Jurkat, Clone E6-1 (cell line): Measurements from ENCODE around the gene BMP8B.

ENCODE experiments used
- DNase-seq: peaks from one replicate; pipeline ENCODE4 v3.0.0-alpha.2; 2011; ENCODE audit warnings: low read depth, low spot score
- H3K4me3 ChIP-seq: 2 replicates; pipeline ENCODE4 v1.5.1; 2011; ENCODE audit warnings: mild to moderate bottlenecking, low read length, control low read depth, moderate library complexity

The BMP8B gene

GRCh38 chr1:39738622-39739366 is 49.9 kb downstream of the BMP8B start, which contains the start of gene PPIE:
Gene PPIE (plus strand): TSS chr1:39738882. CDS start chr1:39738901, 19 bp downstream.
- peak; percentile 94 for DNase-seq
- H3K4me3 ChIP-seq = peak within 1 kb of the TSS; percentile 99

DNA sequence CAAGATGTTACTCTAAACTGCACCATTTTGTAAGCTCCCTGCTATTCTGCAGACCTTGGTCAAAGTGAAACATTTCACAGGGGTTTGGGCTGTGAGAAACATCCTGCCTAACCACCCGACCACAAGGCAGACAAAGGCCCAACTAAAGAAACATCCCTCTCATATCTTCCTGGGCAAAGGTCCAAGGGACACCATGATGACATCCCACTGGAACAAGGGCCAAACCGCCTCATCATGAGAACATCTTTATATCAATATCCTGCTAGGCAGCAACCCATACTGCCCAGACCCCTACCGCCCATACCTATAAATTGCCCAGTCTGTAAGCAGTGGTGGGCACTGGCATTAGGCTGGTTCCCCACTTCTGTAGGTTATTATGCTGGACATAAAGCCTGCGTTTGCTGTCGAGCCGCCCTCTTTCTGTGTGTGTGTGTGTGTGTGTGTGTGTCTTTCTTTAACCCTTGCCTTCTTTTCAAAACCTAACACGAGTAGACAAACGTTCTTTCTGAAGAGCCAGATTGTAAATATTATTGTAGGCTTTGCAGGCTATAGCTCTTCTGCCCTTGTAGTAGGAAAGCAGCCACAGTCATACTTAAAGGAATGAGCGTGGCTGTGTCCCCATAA is 51.0 kb downstream of the BMP8B start:
- H3K4me3 ChIP-seq = no peak overlapping the region
- peak; percentile 29 for DNase-seq

DNA sequence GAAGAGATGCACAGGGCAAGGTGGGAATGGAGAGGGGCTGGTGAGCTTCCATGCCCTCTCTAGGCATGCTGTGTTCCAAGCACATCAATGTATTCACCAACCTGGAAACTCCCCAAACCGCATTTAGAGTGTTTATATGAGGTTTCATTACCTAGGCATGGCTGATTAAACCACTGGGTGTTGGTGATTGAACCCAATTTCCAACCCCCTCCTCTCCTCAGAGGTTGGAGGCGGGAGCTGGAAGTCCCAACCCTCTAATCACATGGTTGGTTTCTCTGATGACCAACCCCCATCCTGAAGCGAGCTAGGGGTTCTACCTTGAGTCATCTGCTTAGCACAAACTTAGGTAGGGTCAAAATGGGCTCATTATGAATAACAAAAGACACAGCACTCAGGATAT is 52.9 kb downstream of the BMP8B start:
- no peak overlapping the region for H3K4me3 ChIP-seq
- DNase-seq = no peak

- DNase-seq = no peak
- H3K4me3 ChIP-seq = no peak overlapping the region
Observed at GRCh38 chr1:39733161-39733560, 55.5 kb downstream of the BMP8B start.

- no peak for DNase-seq
- H3K4me3 ChIP-seq = no peak overlapping the region
Observed at GRCh38 chr1:39732730-39733129, 55.9 kb downstream of the BMP8B start.

DNA sequence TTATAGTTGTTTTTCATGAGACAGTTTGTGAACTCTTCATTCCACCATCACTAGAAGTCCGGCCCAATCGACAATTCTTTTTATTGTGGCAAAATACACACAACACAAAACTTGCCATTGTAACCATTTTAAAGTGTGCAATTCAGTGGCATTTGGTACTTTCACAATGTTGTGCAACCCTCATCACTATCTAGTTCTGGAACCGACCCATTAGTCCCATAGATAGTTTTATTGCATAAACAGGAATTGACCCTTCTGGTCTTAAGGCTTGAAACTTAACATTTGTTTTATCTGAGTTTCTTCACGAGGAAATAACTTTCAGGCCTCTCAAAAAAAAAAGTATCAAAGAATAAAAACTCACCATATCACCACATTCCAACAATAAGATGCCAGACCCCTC is 58.8 kb downstream of the BMP8B start:
- DNase-seq = no peak
- no peak overlapping the region for H3K4me3 ChIP-seq

DNA sequence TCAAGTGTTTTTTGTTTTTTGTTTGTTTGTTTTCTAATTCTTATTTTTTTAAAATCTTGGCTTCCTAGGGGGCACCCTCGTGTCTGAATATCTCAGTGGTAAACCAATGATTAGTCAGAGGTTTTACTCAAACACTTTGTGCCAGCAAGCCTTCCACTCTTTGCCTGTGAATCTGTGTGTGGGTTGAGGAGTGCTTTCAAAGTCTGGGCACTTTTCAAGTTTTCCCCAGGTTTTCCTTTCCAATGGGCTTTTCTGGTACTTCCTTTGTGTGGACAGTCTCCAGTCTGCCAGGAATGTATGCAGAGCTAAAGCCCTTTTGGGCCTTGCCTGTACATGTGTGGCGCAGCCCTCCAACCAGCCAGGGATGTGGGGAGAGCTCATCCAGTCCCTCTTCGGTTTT is 59.6 kb downstream of the BMP8B start:
- no peak for DNase-seq
- H3K4me3 ChIP-seq = no peak overlapping the region

GRCh38 chr1:39727932-39728317 is 60.7 kb downstream of the BMP8B start:
- H3K4me3 ChIP-seq = no peak overlapping the region
- DNase-seq = no peak

- H3K4me3 ChIP-seq = no peak overlapping the region
- no peak for DNase-seq
Observed at GRCh38 chr1:39727221-39727931, 61.3 kb downstream of the BMP8B start.

DNA sequence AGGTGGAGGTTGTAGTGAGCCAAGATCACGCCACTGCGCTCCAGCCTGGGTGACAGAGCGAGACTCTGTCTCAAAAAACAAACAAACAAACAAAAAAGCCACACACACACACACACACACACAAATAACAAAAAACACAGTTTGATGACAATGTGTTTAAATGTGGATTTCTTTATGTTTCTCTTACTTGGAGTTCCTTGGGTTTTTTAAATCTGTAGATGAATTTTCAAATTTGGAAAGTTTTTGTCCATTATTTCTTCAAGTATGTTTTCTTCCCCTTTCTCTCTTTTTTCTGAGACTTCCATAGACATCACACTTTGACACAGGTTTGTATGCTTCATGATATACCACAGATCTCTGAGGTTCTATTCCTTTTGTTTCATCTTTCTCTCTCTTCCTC is 62.1 kb downstream of the BMP8B start:
- no peak overlapping the region for H3K4me3 ChIP-seq
- DNase-seq = no peak

DNA sequence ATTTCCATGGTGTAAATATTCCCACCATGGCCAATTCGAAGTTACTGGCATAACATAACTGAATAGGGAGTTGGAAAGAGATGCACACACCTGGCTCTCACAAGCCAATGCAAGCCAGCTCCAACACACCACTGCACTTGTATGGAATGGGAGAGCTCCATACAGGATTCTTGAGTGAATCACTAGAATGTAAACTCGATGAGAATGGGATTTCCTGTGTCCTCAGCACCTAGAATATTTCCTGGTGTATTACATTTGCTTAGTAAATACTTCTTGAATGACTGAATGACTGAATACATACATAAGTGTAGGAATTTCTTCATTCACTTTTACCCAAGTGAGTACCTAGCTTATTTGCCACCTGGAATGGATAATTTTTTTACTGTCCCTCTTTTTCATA is 66.2 kb downstream of the BMP8B start:
- H3K4me3 ChIP-seq = no peak overlapping the region
- no peak for DNase-seq

DNA sequence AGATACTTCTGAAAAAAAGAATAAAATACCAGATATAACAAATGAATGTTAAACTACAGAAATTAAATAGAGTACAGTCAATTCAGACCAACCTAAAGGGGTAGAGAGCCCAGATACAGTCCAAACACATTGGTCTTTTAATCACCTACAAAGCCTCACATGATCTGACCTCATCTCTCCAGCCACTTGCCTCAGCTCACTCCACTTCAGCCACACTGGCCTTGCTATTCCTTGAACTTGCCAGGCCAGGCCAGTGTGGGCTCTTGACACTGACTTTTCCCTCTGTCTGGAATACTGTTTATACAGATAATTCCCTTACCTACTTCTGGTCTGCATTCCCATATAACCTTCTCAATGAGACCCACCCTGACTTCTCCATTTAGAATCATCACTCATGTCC is 67.0 kb downstream of the BMP8B start:
- DNase-seq = no peak
- no peak overlapping the region for H3K4me3 ChIP-seq

DNA sequence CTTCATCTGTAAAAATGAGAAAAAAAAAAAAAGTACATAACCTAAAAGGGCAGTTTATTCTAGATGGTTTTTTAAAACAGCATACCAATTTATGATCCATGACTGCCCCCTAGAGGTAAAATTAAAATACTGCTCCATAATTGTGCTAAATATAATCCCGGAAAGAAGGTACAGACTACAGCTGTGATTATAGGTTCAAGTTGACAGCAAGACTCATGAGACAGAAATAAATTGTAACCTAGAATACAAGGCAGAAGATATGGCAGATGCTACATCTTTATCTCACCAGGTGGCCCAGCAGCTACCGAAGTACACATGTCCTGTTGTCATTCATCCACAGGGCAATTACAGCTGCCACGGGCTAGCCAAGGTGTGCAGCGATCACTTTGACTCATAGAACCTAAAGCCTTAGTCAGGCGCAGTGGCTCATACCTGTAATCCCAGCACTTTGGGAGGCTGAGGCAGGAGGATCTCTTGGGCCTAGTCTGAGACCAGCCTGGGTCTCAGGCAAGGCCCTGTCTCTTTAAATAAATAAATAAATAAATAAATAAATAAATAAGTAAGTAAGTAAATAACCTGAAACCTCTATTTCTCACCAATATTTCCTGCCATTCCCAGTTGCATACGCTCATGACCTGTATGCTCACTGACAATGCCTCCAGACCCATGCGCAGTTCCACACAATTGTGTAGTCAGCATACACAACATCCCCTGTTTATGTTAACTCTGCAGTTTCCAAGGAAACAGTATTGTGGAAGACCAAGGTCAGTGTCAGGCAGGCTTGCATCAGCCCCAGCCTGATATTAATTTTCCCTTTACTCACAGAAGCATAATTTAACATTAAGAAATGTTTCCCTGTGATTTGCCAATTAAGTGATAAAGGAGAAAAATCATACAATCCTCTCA is 68.3 kb downstream of the BMP8B start:
- DNase-seq = peak; percentile 73
- H3K4me3 ChIP-seq = no peak overlapping the region

GRCh38 chr1:39717809-39718208 is 70.9 kb downstream of the BMP8B start:
- DNase-seq = no peak
- no peak overlapping the region for H3K4me3 ChIP-seq

GRCh38 chr1:39713557-39713956 is 75.1 kb downstream of the BMP8B start:
- no peak overlapping the region for H3K4me3 ChIP-seq
- DNase-seq = no peak

GRCh38 chr1:39711966-39712340 is 76.7 kb downstream of the BMP8B start:
- H3K4me3 ChIP-seq = no peak overlapping the region
- no peak for DNase-seq

- no peak overlapping the region for H3K4me3 ChIP-seq
- no peak for DNase-seq
Observed at GRCh38 chr1:39711104-39711965, 77.3 kb downstream of the BMP8B start.

DNA sequence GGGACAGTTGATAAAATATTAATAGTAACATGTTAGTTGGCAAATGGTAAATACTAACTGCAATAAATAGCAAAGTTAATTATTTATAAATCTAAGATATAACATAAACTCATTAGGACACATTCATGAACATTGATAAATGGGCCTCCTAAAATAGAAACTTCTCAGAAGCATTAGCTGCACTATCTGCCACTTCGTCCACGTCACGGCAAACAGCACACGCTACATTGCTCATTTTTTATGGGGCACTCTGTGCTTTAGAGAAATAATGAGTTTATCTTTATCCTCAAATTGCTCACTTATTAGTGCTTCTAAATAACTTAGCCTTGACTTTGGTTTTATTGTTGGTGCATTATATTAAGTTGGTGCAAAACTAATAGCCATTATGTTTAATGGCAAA is 81.2 kb downstream of the BMP8B start:
- H3K4me3 ChIP-seq = no peak overlapping the region
- DNase-seq = no peak
